Stomach smooth muscle (tissue), 2 donors: ENCODE measurements around the gene VHLL.

Source experiments
- H3K27ac ChIP-seq: one replicate; pipeline ENCODE4 v1.7.0; 2013; ENCODE audit warnings: mild to moderate bottlenecking, low read length, inconsistent platforms
- H3K27me3 ChIP-seq, 2 donors: one replicate each; pipeline ENCODE4 v1.7.0; 2013; ENCODE audit warnings: low read length in 2 of 2; ENCODE audit not compliant: insufficient read depth in 2 of 2, control insufficient read depth in 1 of 2
- H3K36me3 ChIP-seq, 2 donors: one replicate each; pipeline ENCODE4 v1.7.0; 2013; ENCODE audit warnings: low read length in 2 of 2; ENCODE audit not compliant: control insufficient read depth in 2 of 2, insufficient read depth in 2 of 2
- H3K4me1 ChIP-seq: one replicate; pipeline ENCODE4 v1.7.0; 2013; ENCODE audit warnings: low read length; ENCODE audit not compliant: control insufficient read depth, insufficient read depth
- H3K4me3 ChIP-seq, 2 donors: one replicate each; pipeline ENCODE4 v1.7.0; 2013; ENCODE audit warnings: low read length in 2 of 2
- H3K9ac ChIP-seq, 2 donors: one replicate each; pipeline ENCODE4 v1.7.0; 2013; ENCODE audit warnings: low read length in 2 of 2, mild to moderate bottlenecking in 1 of 2
- H3K9me3 ChIP-seq, 2 donors: one replicate each; pipeline ENCODE4 v1.7.0; 2013; ENCODE audit warnings: low read length in 2 of 2; ENCODE audit not compliant: control insufficient read depth in 2 of 2
- donor health status: healthy.
- donor health status: Pancreatic carcinoma.

VHLL gene

GRCh38 chr1:156279837-156280236, 19.3 kb downstream of the VHLL start:
- H3K36me3 ChIP-seq: peaks cover 26 to 38% of the 10 kb centered on the region in 2 donors
- no peak overlapping the region for H3K9ac ChIP-seq
- H3K4me3 ChIP-seq: no peak overlapping the region
- H3K4me1 ChIP-seq: peaks cover 18% of the 10 kb centered on the region
- no peak overlapping the region for H3K27ac ChIP-seq
- H3K27me3 ChIP-seq: no peaks in the 10 kb centered on the region
- no peaks in the 10 kb centered on the region for H3K9me3 ChIP-seq

DNA sequence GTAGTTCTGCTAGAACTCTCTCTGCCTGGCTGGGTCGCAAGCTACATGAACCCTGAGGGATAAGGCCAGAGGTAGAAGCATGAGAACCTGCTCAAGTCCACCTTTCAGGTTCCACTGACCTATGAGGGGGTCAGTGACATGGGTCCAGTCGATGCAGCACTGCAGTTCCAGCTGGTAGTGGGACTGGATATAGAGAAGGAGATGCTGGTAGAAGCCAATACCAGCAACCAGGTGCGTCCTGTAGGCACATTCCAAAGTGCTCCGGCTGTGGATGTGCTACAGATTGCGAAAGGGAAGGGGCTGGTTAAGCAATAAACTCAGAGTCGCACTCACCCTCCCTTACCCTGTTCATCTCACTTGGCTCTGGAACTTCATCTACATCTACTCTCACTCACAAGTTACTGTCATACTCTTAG, 22.1 kb downstream of the VHLL start:
- H3K27me3 ChIP-seq: no peaks in the 10 kb centered on the region
- no peaks in the 10 kb centered on the region for H3K9me3 ChIP-seq
- H3K27ac ChIP-seq: no peak overlapping the region
- H3K4me3 ChIP-seq: no peak overlapping the region
- peaks cover 13% of the 10 kb centered on the region for H3K4me1 ChIP-seq
- H3K9ac ChIP-seq: no peak overlapping the region
- peaks cover 50 to 62% of the 10 kb centered on the region in 2 donors for H3K36me3 ChIP-seq

GRCh38 chr1:156276532-156276931, 22.6 kb downstream of the VHLL start:
- Histone ChIP-seq H3K9ac (no peak overlapping the region), H3K27me3 (no peaks in the 10 kb centered on the region), H3K36me3 (peaks cover 54 to 64% of the 10 kb centered on the region in 2 donors), H3K27ac (no peak overlapping the region), H3K4me1 (peaks cover 9% of the 10 kb centered on the region), H3K9me3 (no peaks in the 10 kb centered on the region), H3K4me3 (no peak overlapping the region)

GRCh38 chr1:156270314-156270713, 28.8 kb downstream of the VHLL start:
- no peak overlapping the region for H3K9ac ChIP-seq
- H3K36me3 ChIP-seq: peaks cover 62 to 74% of the 10 kb centered on the region in 2 donors
- H3K4me1 ChIP-seq: no peaks in the 10 kb centered on the region

DNA sequence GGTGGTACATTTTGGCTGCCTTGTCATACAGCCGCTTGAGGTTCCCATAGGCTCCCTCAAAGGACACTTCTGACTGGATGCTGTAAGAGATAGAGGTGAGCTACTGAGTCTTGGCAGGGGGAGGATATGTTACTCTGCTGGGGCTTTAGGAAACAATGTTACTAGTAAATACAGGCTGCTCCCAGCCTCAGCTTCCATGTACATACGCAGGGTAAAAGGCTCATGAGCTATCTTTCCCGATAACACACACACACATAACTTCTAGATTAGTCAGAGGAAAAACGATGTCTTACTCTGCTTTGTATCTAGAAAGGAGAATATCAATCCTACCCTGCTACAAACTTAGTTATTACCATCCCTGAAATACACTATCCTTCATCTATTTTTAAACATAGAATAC, 30.8 kb downstream of the VHLL start:
- no peaks in the 10 kb centered on the region for H3K9me3 ChIP-seq
- H3K4me1 ChIP-seq: no peaks in the 10 kb centered on the region
- peaks cover 55 to 70% of the 10 kb centered on the region in 2 donors for H3K36me3 ChIP-seq
- H3K27me3 ChIP-seq: no peaks in the 10 kb centered on the region
- no peak overlapping the region for H3K27ac ChIP-seq
- H3K9ac ChIP-seq: no peak overlapping the region
- H3K4me3 ChIP-seq: no peak overlapping the region

More at GRCh38 chr1:156270314-156270713, 28.8 kb downstream of the VHLL start:
- H3K27ac ChIP-seq: no peak overlapping the region
- H3K4me3 ChIP-seq: no peak overlapping the region
- no peaks in the 10 kb centered on the region for H3K9me3 ChIP-seq
- H3K27me3 ChIP-seq: no peaks in the 10 kb centered on the region

- no peak overlapping the region for H3K4me3 ChIP-seq
- H3K9me3 ChIP-seq: no peaks in the 10 kb centered on the region
- H3K27ac ChIP-seq: no peak overlapping the region
- peaks cover 57 to 69% of the 10 kb centered on the region in 2 donors for H3K36me3 ChIP-seq
- H3K4me1 ChIP-seq: no peaks in the 10 kb centered on the region
- H3K9ac ChIP-seq: no peak overlapping the region
- no peaks in the 10 kb centered on the region for H3K27me3 ChIP-seq
These were observed 33.1 kb downstream of the VHLL start for GRCh38 chr1:156266051-156266450.

DNA sequence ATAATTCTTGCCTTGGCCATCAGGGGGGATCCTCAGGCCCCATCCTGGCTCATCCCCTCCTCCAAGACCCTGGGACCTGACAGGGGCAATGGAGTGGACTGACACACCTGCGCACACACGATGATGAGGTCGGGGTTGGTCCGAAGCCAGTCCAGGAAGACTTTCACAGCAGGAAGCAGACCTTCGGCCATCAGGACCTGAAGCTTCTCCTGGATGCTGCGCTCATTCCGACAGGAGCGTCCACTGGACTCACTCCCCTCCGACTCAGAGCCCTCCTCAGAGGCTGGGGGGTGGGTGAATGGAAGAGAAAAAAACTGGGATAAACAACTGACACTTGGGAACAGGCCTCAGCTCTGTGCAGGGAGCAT, 35.8 kb downstream of the VHLL start:
- H3K4me1 ChIP-seq: peaks cover 3% of the 10 kb centered on the region
- H3K9me3 ChIP-seq: no peaks in the 10 kb centered on the region
- H3K27ac ChIP-seq: no peak overlapping the region
- peaks cover 77 to 83% of the 10 kb centered on the region in 2 donors for H3K36me3 ChIP-seq
- H3K4me3 ChIP-seq: no peak overlapping the region
- H3K27me3 ChIP-seq: no peaks in the 10 kb centered on the region
- no peak overlapping the region for H3K9ac ChIP-seq

GRCh38 chr1:156262461-156263287, 36.4 kb downstream of the VHLL start:
- Histone ChIP-seq H3K27ac (no peak overlapping the region), H3K4me3 (no peak overlapping the region), H3K9me3 (no peaks in the 10 kb centered on the region), H3K9ac (no peak overlapping the region), H3K36me3 (peaks cover 77 to 83% of the 10 kb centered on the region in 2 donors), H3K27me3 (no peaks in the 10 kb centered on the region), H3K4me1 (peaks cover 3% of the 10 kb centered on the region)

DNA sequence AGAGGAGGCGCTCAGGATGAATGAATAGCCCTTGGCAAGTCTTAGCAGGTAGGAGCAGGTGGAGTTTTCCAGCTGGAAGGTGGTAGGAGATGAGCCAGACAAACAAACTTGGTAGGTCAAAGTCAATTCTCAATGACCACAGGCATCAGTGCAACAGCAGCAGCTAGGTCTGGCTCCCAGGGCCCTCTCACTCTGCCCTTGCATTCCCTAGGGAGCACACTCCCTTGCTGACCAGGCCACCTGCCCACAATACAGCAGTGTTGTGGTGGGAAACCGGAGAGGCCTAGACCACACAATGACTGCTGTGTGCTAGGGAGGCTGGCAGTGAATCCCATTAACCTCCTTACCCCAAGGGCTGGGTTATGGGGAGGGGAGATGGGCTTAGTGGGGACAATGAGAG, 38.2 kb downstream of the VHLL start:
- peaks cover 3% of the 10 kb centered on the region for H3K4me1 ChIP-seq
- H3K4me3 ChIP-seq: no peak overlapping the region
- H3K9me3 ChIP-seq: no peaks in the 10 kb centered on the region
- H3K9ac ChIP-seq: no peak overlapping the region
- H3K27me3 ChIP-seq: no peaks in the 10 kb centered on the region
- peaks cover 74 to 81% of the 10 kb centered on the region in 2 donors for H3K36me3 ChIP-seq
- H3K27ac ChIP-seq: no peak overlapping the region

DNA sequence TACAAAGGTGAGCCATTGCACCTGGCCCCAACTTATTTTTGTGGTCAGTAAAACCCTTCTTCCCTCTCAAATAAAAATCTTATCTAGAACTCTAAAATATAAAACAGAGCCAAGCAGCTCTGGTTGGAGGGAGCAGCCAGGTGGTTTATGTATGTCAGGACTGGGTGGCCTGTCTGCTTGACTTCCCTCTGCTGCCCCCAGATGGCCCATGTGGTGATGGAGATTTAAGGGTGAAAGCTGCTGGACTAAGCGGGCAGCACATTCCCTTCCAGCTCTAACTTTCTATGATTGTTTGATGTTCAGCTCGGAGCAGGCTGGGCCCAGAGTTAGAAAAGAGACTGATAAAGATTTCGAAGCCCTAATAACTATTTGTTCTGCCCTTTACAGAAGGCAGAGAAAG, 39.3 kb downstream of the VHLL start:
- Histone ChIP-seq H3K36me3 (peaks cover 70 to 72% of the 10 kb centered on the region in 2 donors), H3K9ac (no peak overlapping the region), H3K4me3 (no peak overlapping the region)

DNA sequence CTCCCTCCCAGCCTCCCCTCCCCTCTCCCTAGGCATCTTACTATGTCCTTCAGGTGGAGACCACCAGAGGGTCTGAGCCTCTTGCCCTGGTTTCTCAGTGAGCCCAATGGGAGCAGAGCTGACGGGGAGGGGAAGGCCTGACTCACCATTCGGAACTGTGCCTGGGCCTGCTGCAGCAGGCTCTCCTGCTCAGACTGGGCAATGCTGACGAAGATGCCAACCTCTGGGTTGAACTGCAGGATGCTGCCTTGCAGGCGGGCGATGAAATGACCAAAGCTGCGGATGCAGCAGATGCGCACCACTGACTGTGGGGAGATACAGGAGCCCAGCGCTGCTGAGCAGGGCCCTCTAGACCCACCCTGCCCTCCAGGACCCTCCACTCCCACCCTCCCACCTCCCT, 40.2 kb downstream of the VHLL start:
- H3K9ac ChIP-seq: no peak overlapping the region
- no peaks in the 10 kb centered on the region for H3K9me3 ChIP-seq
- peaks cover 3% of the 10 kb centered on the region for H3K4me1 ChIP-seq
- peaks cover 68 to 72% of the 10 kb centered on the region in 2 donors for H3K36me3 ChIP-seq
- no peaks in the 10 kb centered on the region for H3K27me3 ChIP-seq
- H3K27ac ChIP-seq: no peak overlapping the region
- no peak overlapping the region for H3K4me3 ChIP-seq

More for the DNA sequence above, 39.3 kb downstream of the VHLL start:
- Histone ChIP-seq H3K9me3 (no peaks in the 10 kb centered on the region), H3K27ac (no peak overlapping the region), H3K27me3 (no peaks in the 10 kb centered on the region), H3K4me1 (peaks cover 3% of the 10 kb centered on the region)
